ENCODE data around the gene ELP6.
A peak's percentile ranks its signal among the peaks of the same experiment; 100 is the strongest.

Gene ELP6

DNA sequence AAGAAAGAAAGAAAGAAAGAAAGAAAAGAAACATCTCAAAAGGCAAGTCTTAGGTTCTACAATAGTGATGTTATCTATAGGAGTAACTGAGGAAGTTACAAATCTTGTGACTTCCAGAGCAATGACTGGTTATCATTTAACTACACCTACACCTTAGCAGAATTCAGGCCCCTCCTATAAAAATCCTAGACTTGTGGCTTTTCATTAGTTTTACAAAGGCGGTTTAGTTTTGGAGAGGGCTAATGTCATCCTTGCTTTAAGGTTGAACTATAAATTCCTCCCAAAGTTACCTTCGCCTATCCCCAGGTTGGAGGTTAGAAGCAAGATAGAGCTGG is 33.7 kb downstream of the ELP6 start:
- no peak overlapping the region for H3K4me3 ChIP-seq (ENCODE audit: low read length)
- DNase-seq (ENCODE audit: low read depth), result no peak
- TF ChIP-seq, protein P1, sequence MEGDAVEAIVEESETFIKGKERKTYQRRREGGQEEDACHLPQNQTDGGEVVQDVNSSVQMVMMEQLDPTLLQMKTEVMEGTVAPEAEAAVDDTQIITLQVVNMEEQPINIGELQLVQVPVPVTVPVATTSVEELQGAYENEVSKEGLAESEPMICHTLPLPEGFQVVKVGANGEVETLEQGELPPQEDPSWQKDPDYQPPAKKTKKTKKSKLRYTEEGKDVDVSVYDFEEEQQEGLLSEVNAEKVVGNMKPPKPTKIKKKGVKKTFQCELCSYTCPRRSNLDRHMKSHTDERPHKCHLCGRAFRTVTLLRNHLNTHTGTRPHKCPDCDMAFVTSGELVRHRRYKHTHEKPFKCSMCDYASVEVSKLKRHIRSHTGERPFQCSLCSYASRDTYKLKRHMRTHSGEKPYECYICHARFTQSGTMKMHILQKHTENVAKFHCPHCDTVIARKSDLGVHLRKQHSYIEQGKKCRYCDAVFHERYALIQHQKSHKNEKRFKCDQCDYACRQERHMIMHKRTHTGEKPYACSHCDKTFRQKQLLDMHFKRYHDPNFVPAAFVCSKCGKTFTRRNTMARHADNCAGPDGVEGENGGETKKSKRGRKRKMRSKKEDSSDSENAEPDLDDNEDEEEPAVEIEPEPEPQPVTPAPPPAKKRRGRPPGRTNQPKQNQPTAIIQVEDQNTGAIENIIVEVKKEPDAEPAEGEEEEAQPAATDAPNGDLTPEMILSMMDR (IDR thresholded peaks at IDR 0.05; ENCODE audit: insufficient read depth, low read depth, low read length, missing control alignments), result no peak

DNA sequence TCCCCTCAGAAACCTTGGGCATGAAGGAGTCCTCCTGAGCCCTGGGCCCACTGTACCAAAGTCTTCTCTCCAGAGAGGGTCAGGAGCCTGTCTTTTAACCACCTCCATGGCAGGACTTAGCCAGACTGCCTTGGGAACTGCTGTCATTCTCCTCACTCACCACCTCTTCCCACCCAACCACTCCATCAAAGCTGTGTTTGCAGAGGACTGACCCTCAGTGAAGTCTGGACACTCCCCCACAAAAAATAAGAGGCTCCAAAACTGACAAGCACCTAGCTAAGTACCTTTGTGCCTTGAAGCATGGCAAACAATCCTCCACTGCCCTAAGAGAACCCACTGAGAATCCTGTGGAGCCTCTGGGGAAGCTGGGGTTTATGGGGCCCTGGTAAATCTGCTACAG is 35.5 kb downstream of the ELP6 start:
- TF ChIP-seq, protein P1 (IDR thresholded peaks at IDR 0.05; ENCODE audit: insufficient read depth, low read depth, low read length, missing control alignments), result no peak
- H3K4me3 ChIP-seq (ENCODE audit: low read length), result no peak overlapping the region
- DNase-seq (ENCODE audit: low read depth), result no peak

DNA sequence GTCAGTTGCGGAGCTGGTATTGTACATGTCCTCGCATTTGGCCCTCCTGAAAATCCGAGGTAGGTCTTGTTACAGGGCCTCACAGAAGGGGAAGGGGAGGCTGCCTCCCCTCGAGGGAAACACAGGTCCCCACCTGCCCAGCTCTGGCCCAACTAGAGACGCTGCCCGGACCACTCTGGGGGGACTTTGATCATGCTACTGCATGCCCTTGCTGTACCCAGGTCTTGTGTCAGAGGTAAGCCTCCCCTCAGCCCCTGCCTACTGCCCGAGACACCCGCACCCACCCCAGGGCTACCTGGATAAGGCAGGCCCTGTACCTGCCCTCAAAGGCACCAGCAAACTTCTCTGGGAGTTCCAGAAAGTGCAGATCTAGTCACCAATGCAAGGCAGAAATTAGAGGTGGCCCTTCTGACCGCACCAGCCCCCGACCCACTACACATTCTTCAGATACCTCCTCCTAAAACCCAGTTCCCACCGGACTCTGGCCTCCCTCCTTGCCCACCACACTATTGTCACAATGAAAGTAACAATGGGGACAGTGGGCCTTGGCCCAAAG is 36.8 kb downstream of the ELP6 start:
- H3K4me3 ChIP-seq (ENCODE audit: low read length), result peak overlapping the region; percentile 91
- no peak for DNase-seq (ENCODE audit: low read depth)

DNA sequence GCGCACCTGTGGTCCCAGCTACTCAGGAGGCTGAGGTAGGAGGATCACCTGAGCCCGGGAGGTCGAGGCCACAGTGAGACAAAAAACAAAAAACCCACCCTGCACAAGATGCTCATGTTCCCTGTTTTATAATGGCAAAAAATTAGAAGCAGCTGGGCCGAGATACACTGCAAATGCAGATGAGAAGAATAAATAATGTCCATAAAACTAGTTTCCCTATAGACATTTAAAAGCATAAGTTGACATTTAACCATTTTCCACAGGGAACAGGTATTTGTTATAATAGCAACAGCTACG is 37.2 kb downstream of the ELP6 start:
- peak overlapping the region; percentile 91 for H3K4me3 ChIP-seq (ENCODE audit: low read length)
- TF ChIP-seq, protein P1 (IDR thresholded peaks at IDR 0.05; ENCODE audit: insufficient read depth, low read depth, low read length, missing control alignments), result no peak
- no peak for DNase-seq (ENCODE audit: low read depth)

More for the DNA sequence above, 36.8 kb downstream of the ELP6 start:
- TF ChIP-seq, protein P1 (IDR thresholded peaks at IDR 0.05; ENCODE audit: insufficient read depth, low read depth, low read length, missing control alignments), result no peak

DNA sequence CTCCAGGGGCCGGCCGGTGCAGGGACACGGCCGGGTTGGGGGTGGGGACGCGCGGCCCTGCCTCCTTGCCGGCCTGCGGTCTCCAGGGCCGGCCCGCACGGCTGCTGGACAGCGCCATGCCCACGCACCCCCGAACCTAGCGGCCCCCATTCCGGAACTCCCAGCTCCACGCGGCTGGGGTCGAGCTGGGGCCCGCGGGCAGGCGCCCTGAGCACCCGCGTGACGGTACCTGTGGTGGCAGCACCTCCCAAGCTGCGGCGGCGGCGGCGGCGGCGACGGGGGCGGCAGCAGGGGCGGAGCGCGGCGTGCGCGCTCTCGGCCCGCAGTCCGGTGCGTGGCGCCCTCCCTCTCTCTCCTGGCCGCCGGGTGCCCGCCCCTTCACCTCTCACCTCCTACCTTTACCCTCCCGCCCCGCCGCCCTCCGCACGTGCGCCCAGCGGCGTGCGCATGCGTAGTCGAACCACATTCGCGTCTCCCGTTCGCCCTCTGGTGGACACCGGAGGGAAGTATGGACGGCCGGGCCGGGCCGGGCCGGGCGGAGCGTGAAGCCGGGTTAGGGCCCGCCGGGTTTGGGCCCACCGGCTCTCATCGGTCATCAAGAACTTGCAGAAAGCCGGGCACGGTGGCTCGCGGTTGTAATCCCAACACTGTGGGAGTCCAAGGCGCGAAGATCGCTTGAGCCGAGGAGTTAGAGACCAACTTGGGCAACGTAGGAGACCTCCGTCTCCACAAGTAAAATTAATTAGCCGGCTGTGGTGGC is 37.8 kb downstream of the ELP6 start, which contains the start of gene SCAP:
SCAP (minus strand) TSS at position 372 of the 760 bp plus-strand sequence. CDS start 32,948 bp downstream, outside the sequence.
- TF ChIP-seq, protein P1 (IDR thresholded peaks at IDR 0.05; ENCODE audit: insufficient read depth, low read depth, low read length, missing control alignments), result peak; percentile 66
- H3K4me3 ChIP-seq (ENCODE audit: low read length), result peak within 1 kb of the TSS; percentile 91
- DNase-seq (ENCODE audit: low read depth), result peak; percentile 84

DNA sequence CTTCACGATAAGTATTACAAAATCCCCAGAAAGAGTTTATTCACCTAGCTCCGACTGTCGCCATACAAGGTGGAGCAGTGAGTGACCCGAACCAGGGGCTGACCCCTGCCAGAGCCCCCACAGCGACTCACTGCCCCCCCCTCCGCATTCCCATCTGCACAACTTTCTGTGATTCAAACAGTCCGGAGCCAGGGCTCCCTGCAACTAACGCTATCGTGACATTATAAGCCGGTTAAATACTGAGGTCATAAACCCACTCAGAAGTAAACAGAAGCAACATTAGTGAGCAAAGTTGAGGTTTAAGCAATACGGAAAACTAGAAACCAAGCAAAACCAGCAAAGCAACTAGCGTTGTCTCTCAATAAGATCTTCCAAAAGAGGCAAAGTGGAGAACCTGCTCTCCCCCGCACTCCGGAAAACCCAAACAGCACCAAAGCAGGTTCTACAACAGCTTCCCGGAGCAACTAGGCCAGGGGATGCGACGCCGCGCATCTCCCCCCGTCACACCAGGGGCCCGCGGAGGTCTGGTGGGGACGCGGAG is 38.4 kb downstream of the ELP6 start:
- peak overlapping the region; percentile 91 for H3K4me3 ChIP-seq (ENCODE audit: low read length)
- DNase-seq (ENCODE audit: low read depth), result peak; percentile 41
- TF ChIP-seq, protein P1 (IDR thresholded peaks at IDR 0.05; ENCODE audit: insufficient read depth, low read depth, low read length, missing control alignments), result no peak

Data from epithelial cell of esophagus (primary cell).